ENCODE data around the gene CNTD1.
"Not testable (repeated sequence)": the region's sequence is repeated elsewhere in the genome, so short reads cannot be mapped to it uniquely, and the experiment has no call there.

Gene CNTD1

DNA sequence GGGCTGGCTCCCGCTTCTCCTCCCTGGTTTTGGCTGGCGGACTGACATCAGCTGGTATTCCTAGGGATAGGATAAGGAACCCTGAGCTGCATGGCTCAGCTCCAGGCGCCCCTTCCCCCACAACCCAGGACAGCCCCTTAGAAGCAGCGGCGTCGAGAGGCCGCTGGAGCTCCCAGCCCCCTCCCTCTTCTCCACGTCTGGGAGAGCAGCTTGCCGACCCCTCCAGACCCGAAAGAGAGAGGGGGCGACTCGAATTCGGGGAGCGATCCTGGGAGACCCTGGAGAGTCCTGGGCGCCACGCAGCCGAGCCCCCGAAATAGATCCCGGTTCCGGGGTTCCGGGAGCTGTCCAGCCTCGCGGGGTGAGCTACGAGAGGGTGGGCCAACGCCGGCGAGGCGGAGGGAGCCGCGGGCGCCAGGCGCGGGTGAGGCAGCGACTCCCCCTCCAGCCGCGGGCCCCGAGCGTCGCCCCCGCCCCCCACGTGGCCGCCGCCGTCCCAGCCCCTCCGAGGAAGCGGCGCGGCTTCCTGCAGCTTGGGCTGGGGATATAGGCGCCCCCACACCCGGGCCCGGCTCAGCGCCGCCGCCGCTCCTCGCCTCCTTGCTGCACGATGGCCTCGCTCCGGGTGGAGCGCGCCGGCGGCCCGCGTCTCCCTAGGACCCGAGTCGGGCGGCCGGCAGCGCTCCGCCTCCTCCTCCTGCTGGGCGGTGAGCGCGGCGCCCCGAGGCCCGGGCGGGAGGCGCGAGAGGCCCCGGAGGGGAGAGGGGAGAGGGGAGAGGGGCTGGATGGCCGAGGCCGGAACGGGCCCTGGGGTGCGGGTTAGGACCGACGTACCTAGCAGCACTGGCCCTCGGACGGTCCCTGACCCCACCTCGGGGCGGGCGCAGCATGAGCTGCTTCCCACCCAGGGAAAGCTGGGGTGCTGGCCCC lies 37.7 kb upstream of the CNTD1 start, which contains the start of gene RAMP2:
RAMP2 (plus strand) TSS at position 576 of the 930 bp plus-strand sequence; CDS start at position 611, 35 bp downstream.
- H3K4me2 ChIP-seq = peak within 1 kb of the TSS; percentile 57 to 93 (median 87)
- TF ChIP-seq Cebpa-rat (IDR thresholded peaks at IDR 0.05) = no peak

DNA sequence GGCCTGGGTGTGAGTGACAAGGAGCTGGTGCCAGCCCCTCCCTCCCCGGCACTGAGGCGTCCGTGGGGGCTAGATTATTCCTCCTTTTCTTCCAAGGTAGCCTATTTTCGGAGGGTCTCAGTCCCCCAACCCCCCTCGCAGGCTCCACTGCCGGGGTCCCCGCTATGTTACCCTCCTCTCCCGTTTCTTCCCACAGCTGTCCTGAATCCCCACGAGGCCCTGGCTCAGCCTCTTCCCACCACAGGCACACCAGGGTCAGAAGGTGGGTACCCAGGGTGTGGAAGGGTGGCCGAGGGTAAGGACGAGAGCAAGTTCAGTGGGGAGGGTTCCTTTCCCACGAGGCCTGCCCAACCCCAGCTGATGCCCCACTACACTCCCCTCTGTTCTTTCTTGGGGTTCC lies 37.0 kb upstream of the CNTD1 start:
- Histone ChIP-seq H3K27ac (no peak overlapping the region), H3K4me3 (peak overlapping the region in 9 of 10 experiments; percentile 47 to 68 (median 58); a peak in 18 of 20 replicates)

More for the DNA sequence above, 37.7 kb upstream of the CNTD1 start, which contains the start of gene RAMP2:
- peaks cover 9 to 33% (median 23%) of the 10 kb centered on the region in 10 experiments for H3K4me1 ChIP-seq
- H3K36me3 ChIP-seq = no peaks in the 10 kb centered on the region
- peak within 1 kb of the TSS; percentile 35 to 66 (median 59); a peak in 19 of 22 replicates for H3K9ac ChIP-seq
- peak within 1 kb of the TSS in 2 of 11 experiments; percentile 17 to 19; a peak in 1 of 22 replicates for H3K27ac ChIP-seq
- H3K4me3 ChIP-seq = peak within 1 kb of the TSS; percentile 44 to 68 (median 56)
- H3K9me3 ChIP-seq (replicated peaks in 1 of 11) = no peaks in the 10 kb centered on the region
- H3K27me3 ChIP-seq = peaks cover 48 to 62% (median 56%) of the 10 kb centered on the region in 11 experiments
- H4K20me1 ChIP-seq = peaks cover 0 to 10% (median 0%) of the 10 kb centered on the region in 11 experiments; a peak in 4 of 22 replicates

DNA sequence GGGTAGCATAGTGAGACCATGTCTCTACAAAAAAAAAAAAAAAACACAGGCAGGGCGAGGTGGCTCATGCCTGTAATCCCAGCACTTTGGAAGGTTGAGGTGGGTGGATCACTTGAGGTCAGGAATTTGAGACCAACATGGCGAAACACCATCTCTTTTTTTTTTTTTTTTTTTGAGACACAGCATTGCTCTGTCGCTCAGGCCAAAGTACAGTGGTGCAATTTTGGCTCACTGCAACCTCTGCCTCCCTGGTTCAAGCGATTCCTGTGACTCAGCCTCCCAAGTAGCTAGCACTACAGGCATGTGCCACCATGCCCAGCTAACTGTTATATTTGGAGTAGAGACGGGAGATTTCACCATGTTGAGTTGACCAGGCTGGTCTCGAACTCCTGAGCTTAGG lies 32.5 kb upstream of the CNTD1 start:
- no peaks in the 10 kb centered on the region for H3K9me3 ChIP-seq (replicated peaks in 1 of 11)
- no peak for TF ChIP-seq Cebpa-rat (IDR thresholded peaks at IDR 0.05)
- H3K36me3 ChIP-seq = no peaks in the 10 kb centered on the region
- H4K20me1 ChIP-seq = peaks cover 0 to 10% (median 0%) of the 10 kb centered on the region in 11 experiments; a peak in 2 of 22 replicates
- H3K4me1 ChIP-seq = peaks cover 5 to 17% (median 12%) of the 10 kb centered on the region in 10 experiments
- no peak overlapping the region for H3K4me3 ChIP-seq
- H3K27me3 ChIP-seq = peaks cover 21 to 23% (median 22%) of the 10 kb centered on the region in 11 experiments
- no peak overlapping the region for H3K27ac ChIP-seq
- no peak overlapping the region for H3K9ac ChIP-seq
- no peak overlapping the region for H3K4me2 ChIP-seq

More for the DNA sequence above, 37.0 kb upstream of the CNTD1 start:
- Histone ChIP-seq H3K9ac (peak overlapping the region in 8 of 11 experiments; percentile 39 to 66 (median 58); a peak in 9 of 22 replicates), H3K27me3 (peaks cover 48 to 62% (median 56%) of the 10 kb centered on the region in 11 experiments), H4K20me1 (peaks cover 0 to 10% (median 0%) of the 10 kb centered on the region in 11 experiments; a peak in 4 of 22 replicates), H3K9me3 (replicated peaks in 1 of 11) (no peaks in the 10 kb centered on the region), H3K4me1 (peaks cover 9 to 33% (median 23%) of the 10 kb centered on the region in 10 experiments), H3K4me2 (peak overlapping the region; percentile 57 to 93 (median 87)), H3K36me3 (no peaks in the 10 kb centered on the region)
- TF ChIP-seq Cebpa-rat (IDR thresholded peaks at IDR 0.05) = no peak

DNA sequence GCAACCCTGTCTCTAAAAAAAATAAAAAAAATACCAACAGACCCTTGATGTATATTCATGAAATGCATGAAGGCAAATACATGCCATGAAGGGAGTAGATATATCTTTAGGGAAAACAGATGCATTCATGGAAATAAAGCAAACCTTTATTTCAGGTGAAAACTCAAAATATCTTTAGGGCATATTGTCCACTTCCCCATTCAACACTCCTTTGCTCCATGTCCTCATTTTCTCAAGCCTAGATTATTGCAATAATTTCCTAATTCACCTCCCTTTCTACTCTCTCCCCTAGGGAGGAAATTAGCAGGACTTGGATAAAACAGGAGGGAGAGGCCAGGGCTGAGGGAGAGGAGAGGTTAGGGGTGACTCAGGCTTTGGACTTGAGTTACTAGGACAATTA lies 31.1 kb upstream of the CNTD1 start:
- TF ChIP-seq Cebpa-rat (IDR thresholded peaks at IDR 0.05) = no peak
- Histone ChIP-seq H3K4me3 (no peak overlapping the region), H3K36me3 (no peaks in the 10 kb centered on the region), H4K20me1 (peaks cover 0 to 2% (median 0%) of the 10 kb centered on the region in 11 experiments; a peak in 1 of 22 replicates), H3K9me3 (replicated peaks in 1 of 11) (no peaks in the 10 kb centered on the region), H3K9ac (no peak overlapping the region), H3K4me1 (peaks cover 2 to 13% (median 8%) of the 10 kb centered on the region in 10 experiments; a peak in 17 of 20 replicates), H3K27ac (no peak overlapping the region), H3K4me2 (no peak overlapping the region), H3K27me3 (peaks cover 7 to 15% (median 11%) of the 10 kb centered on the region in 11 experiments)

DNA sequence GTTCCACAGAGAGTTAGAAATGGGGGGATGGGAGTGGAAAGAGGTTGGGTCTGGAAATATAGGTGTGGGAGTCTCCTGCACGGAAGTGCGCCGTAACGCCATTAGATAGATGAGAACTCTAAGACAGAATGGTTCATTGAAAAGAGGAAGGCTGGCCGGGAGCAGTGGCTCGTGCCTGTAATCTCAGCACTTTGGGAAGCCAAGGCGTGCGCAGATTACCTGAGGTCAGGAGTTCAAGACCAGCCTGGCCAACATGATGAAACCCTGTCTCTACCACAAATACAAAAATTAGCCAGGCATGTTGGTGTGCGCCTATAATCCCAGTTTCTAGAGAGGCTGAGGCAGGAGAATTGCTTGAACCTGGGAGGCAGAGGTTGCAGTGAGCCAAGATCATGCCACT lies 30.7 kb upstream of the CNTD1 start:
- H3K27me3 ChIP-seq = peaks cover 2 to 15% (median 10%) of the 10 kb centered on the region in 11 experiments; a peak in 21 of 22 replicates
- H3K4me2 ChIP-seq; H3K36me3 ChIP-seq; H3K9me3 ChIP-seq (replicated peaks in 1 of 11); H3K9ac ChIP-seq; H4K20me1 ChIP-seq; H3K4me3 ChIP-seq; H3K27ac ChIP-seq: not testable (repeated sequence)
- peaks cover 4 to 11% (median 8%) of the 10 kb centered on the region in 10 experiments; a peak in 18 of 20 replicates for H3K4me1 ChIP-seq

DNA sequence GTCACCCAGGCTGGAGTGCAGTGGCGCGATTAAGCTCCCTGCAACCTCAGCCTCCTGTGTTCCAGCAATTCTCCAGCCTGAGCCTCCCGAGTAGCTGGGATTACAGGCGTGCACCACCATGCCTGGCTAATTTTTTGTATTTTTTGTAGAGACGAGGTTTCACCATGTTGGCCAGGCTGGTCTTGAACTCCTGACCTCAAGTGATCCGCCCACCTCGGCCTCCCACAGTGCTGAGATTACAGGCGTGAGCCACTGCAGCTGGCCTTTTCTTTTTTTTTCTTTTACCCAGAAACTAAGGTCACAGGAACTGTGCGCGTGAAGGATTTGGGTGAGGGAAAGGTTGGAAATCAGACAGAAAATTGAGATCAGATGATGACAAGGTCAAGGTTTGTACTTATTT lies 28.7 kb upstream of the CNTD1 start:
- H4K20me1 ChIP-seq = not testable (repeated sequence)

DNA sequence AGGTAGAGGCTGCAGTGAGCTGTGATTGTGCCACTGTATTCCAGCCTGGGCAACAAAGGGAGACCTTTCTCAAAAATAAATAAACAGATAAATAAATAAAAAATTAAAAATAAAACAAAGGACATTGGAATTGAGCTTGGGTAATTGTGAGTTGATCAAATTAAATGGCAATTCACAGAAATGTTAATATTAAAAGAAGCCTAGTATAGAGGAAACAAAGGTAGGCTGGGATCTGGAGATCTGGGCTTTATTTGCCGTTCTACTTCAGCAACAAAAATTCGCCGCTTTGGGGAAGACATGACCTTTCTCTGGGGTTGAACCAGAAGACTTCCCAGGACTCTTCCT lies 25.7 kb upstream of the CNTD1 start:
- H3K27ac ChIP-seq = peak overlapping the region; percentile 45 to 86 (median 76); a peak in 21 of 22 replicates

More for the DNA sequence above, 28.7 kb upstream of the CNTD1 start:
- H3K27me3 ChIP-seq = peaks cover 0 to 27% (median 19%) of the 10 kb centered on the region in 11 experiments; a peak in 18 of 22 replicates
- not testable (repeated sequence) for H3K4me3 ChIP-seq; H3K36me3 ChIP-seq; H3K9me3 ChIP-seq (replicated peaks in 1 of 11); H3K4me2 ChIP-seq; H3K27ac ChIP-seq; H3K9ac ChIP-seq
- peaks cover 13 to 21% (median 18%) of the 10 kb centered on the region in 10 experiments for H3K4me1 ChIP-seq

DNA sequence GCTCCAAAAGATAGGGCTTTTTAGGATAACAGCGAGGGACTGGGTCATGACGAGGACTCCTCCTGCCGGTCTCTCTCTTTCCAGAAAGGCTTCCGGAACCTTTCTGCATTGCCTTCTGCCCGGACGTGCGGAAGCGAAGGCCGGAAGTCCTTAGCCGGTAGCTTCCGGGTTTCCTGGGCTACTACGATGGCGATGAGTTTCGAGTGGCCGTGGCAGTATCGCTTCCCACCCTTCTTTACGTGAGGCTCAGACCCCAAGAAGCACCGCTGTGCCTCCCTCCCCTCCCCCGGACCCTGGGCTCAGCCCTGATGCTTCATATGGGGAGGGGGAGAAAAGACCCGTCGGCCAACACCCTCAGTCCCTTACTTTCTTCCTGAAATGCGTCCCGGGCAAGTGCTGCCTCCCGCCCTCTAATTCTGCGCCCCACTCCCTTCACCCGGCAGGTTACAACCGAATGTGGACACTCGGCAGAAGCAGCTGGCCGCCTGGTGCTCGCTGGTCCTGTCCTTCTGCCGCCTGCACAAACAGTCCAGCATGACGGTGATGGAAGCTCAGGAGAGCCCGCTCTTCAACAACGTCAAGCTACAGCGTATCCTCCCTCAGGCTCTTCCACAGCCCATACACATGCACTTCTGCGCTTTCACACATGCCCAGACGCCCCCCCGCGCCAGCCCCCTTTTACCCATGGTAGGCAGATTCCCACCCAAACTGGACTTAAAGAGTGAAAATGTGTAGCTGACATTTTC lies 25.2 kb upstream of the CNTD1 start, which contains the start of gene VPS25:
VPS25 (plus strand) TSS at position 160 of the 746 bp plus-strand sequence; CDS start at position 187, 27 bp downstream.
- peaks cover 0 to 36% (median 28%) of the 10 kb centered on the region in 11 experiments; a peak in 20 of 22 replicates for H3K27me3 ChIP-seq
- H3K9ac ChIP-seq = peak within 1 kb of the TSS; percentile 69 to 84 (median 78)
- H3K4me1 ChIP-seq = peaks cover 24 to 44% (median 30%) of the 10 kb centered on the region in 10 experiments
- peak within 1 kb of the TSS; percentile 45 to 86 (median 76); a peak in 21 of 22 replicates for H3K27ac ChIP-seq
- H3K4me2 ChIP-seq = peak within 1 kb of the TSS; percentile 66 to 83 (median 75)
- no peak for TF ChIP-seq Cebpa-rat (IDR thresholded peaks at IDR 0.05)
- H3K4me3 ChIP-seq = peak within 1 kb of the TSS; percentile 58 to 80 (median 67)
- peaks cover 0 to 6% (median 0%) of the 10 kb centered on the region in 11 experiments; a peak in 2 of 22 replicates for H4K20me1 ChIP-seq
- H3K36me3 ChIP-seq = peaks cover 4 to 28% (median 13%) of the 10 kb centered on the region in 11 experiments; a peak in 14 of 22 replicates
- H3K9me3 ChIP-seq (replicated peaks in 1 of 11) = no peaks in the 10 kb centered on the region

More for the DNA sequence above, 25.7 kb upstream of the CNTD1 start:
- TF ChIP-seq Cebpa-rat (IDR thresholded peaks at IDR 0.05) = no peak
- peaks cover 24 to 41% (median 30%) of the 10 kb centered on the region in 10 experiments for H3K4me1 ChIP-seq
- peak overlapping the region; percentile 69 to 84 (median 78) for H3K9ac ChIP-seq
- 0 out of 22 replicates have a peak, but pooled peaks cover 0 to under 1% (median 0%) of the 10 kb centered on the region in 11 experiments for H4K20me1 ChIP-seq
- peak overlapping the region; percentile 58 to 80 (median 67) for H3K4me3 ChIP-seq
- peaks cover 3 to 22% (median 8%) of the 10 kb centered on the region in 11 experiments; a peak in 11 of 22 replicates for H3K36me3 ChIP-seq
- peaks cover 0 to 30% (median 23%) of the 10 kb centered on the region in 11 experiments; a peak in 18 of 22 replicates for H3K27me3 ChIP-seq
- H3K4me2 ChIP-seq = peak overlapping the region; percentile 66 to 83 (median 75)
- H3K9me3 ChIP-seq (replicated peaks in 1 of 11) = no peaks in the 10 kb centered on the region
